GM18499 (cell line): ENCODE measurements around the gene RIPOR1.
A peak's percentile ranks its signal among the peaks of the same experiment; 100 is the strongest.
"Not testable (repeated sequence)": the region's sequence is repeated elsewhere in the genome, so short reads cannot be mapped to it uniquely, and the experiment has no call there.

Source experiments
- ATAC-seq: cut with Tn5 transposase; IDR thresholded peaks from one replicate; pipeline ENCODE4 v1.9.1; 2021; ENCODE audit warnings: moderate number of reproducible peaks; ENCODE audit not compliant: insufficient read depth, unreplicated experiment

RIPOR1 gene, protein sequence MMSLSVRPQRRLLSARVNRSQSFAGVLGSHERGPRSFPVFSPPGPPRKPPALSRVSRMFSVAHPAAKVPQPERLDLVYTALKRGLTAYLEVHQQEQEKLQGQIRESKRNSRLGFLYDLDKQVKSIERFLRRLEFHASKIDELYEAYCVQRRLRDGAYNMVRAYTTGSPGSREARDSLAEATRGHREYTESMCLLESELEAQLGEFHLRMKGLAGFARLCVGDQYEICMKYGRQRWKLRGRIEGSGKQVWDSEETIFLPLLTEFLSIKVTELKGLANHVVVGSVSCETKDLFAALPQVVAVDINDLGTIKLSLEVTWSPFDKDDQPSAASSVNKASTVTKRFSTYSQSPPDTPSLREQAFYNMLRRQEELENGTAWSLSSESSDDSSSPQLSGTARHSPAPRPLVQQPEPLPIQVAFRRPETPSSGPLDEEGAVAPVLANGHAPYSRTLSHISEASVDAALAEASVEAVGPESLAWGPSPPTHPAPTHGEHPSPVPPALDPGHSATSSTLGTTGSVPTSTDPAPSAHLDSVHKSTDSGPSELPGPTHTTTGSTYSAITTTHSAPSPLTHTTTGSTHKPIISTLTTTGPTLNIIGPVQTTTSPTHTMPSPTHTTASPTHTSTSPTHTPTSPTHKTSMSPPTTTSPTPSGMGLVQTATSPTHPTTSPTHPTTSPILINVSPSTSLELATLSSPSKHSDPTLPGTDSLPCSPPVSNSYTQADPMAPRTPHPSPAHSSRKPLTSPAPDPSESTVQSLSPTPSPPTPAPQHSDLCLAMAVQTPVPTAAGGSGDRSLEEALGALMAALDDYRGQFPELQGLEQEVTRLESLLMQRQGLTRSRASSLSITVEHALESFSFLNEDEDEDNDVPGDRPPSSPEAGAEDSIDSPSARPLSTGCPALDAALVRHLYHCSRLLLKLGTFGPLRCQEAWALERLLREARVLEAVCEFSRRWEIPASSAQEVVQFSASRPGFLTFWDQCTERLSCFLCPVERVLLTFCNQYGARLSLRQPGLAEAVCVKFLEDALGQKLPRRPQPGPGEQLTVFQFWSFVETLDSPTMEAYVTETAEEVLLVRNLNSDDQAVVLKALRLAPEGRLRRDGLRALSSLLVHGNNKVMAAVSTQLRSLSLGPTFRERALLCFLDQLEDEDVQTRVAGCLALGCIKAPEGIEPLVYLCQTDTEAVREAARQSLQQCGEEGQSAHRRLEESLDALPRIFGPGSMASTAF

DNA sequence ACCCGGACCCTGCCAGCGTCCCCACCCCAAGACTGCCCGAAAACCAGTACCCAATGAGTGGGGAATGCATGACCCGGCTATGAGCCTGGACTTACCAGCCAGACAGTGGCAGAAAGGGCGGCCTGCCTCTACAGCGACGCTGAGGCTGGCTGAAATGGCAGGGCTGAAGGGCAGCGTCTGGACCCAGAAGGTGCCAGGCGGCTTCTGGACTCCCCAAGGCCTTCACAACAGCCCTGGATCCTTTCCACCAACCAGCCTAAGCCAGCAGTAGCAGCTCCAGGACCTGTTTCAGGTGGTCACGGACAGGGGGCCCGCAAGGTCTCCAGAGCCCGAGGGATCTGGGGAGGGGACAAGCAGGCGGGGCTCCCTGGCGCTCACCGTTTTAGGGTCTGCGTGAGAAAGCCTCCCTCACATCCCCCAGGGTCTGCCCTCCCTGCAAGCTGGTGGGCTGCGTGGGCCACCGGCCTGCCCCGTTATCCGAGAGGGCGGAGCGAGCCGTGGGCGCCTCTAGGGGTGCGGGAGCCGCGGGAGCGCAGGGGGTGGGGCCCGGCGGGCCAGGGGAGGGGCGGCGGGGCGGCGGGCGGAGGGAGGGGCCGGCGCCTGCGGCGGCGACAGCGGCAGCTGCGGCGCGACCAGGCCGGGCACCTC lies at the start of gene RIPOR1:
Gene RIPOR1, plus strand, starts transcription at position 608 of the 648 bp plus-strand sequence. CDS start 9,618 bp downstream, outside the sequence.
- no peak for ATAC-seq

DNA sequence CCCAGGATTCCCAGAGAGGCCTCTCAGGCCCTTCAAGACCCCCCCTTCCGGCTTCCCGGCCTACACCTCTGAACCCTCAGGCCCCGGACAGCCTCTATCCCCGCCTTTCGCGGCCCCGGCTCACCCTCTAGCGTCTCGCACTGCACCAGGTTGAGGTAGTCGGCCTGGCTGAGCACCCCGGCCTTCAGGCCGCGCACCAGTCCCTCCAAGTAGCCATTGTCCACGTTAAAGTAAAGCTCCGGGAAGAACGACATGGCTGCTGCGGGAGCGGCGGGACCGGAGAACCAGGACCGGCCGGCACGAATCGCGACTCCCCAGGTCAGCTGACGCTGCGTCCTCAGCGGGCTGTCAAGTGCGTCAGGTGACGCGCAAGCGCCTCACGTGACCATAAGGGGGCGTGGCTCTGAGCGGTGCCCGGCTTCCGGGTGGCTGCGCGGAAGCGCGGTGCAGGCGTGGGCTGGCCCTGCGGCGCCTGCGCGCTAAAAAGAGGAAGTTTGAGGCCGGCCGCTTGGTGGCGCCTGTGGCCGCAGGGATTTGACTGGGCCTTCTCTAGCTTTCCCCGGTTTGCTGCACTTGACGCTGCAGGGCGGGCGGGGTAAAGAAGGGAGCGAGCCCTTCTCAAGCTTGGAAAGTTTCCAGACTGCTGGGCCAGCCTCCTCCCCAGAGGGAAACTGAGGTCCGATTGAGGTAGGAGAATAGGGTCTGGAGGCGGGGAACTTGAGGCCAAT lies 47.6 kb upstream of the RIPOR1 start, which contains the start of gene ATP6V0D1:
Gene ATP6V0D1, minus strand, starts transcription at position 325 of the 728 bp plus-strand sequence. Its CDS starts 71 bp downstream, at position 254.
- peak; percentile 92 for ATAC-seq

DNA sequence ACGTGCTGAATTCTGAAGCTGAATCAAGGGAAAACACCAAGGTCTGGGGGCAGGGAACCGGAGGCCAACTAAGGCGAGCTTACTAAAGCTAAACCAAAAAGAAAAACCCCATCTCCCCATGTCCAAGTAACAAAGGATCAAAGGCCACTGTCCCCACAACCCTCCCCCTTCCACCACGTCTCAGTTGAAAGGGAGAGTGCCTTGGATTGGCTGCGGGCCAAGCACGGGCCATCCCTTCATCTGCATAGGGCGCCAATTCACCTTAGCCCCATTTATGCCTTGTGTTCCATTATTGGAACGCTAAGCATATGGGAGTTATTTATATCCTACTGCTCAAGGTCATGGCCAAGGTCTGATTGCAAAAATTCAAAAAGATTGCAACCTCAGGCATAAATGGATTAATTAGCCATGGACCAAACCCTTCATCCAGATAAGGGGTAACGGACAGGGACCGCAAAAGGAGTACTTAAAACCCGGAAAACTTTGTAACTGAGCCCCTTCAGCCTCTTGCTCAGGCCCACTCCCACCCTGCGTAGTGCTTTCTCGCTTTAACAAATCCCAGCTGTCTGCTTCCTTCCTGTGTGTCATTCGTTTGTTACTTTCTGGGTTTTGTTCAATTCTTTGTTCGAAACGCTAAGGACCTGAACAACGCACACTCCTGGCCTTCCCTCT lies 46.9 kb upstream of the RIPOR1 start:
- ATAC-seq = no peak

DNA sequence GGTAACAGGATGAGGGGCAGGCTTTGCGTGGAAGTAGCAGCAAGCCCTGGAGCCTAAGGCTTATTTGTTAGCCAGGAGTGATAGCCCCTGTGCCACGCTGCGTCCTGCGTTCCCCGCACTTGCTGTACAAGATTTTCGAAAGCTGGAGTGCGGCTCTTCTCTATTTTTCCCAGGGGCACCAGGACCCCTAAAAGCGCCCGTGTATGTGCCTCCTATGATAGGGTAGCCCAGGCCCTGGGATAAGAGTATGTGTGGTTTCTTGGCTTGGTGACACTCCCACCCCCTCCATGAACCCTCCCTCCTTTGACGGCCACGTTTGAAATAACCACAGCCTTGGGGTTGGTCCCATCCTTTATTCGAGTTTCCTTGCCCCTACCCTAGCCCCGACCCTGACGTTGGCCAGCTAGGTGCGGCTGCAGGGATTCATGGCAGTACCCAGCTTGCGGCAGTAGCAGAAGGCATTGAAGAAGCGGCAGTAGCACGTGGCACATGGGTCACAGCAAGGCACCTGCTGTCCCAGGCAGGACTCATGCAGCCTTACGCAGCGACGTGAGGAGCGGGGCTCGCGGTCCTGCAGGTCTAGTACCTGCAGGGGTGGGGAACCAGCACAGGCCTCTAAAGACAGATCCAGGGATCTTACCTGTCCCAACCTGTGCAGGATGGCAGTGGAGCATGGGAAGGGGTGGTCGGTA lies 46.2 kb upstream of the RIPOR1 start:
- no peak for ATAC-seq

DNA sequence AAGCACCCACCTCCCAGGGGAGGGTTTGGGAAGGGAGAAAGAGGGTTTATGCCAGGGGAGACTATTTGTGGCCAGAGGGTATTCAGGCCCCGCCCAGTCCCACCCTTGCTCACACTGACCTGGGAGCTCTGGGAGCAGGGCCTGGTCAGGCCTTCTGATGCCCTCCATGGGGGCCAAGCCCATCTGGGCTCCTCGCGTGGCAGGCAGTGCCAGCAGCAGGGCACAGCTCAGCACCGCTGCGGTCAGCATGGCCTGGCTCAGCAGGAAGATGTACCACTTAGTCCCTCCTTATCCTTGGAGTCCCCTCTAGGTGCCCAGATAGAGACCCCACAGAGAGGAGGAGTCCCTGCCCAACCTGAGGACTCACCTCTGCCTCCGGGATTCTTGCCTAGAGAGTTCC lies 45.5 kb upstream of the RIPOR1 start, which contains the start of gene AGRP:
Gene AGRP, minus strand, starts transcription at position 398 of the 400 bp plus-strand sequence. Its CDS starts 149 bp downstream, at position 249.
- no peak for ATAC-seq

DNA sequence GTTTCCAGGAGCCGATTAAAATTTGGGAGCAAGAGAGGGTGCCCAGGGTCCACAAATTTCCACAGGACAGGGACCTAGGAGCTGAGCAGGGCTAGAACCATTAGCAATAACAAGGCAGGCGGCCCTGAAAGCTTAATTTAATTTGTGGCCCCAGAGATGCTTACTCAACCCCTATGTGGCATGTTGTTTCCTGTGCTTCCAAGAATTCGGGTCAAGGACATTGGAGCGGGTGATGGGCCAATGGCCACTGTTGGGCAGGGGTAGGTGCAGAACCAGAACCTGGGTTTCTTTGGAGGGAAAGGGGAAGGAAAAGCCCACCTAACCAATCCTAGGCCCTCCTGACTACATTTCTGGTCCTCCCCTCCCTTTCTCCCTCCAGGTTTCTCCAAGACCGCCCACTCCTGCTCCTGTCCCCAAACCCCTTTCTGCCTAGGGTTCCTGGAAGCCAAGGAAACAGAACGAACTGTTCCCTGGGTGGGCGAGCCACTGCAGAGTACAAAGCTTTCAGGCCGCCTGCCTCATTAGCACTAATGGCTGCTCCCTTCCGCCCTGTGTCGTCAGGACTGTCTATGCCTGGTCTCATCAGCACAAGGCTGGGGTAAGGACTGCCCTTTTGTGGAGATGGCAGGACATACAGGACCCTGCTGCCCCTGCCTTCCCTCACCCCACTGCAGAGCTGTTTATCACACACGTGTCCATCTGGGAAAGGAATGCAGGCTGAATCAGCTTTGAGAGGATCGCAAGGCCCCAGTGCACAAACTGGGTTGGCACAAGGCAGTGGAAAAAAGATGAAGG lies 44.7 kb upstream of the RIPOR1 start:
- ATAC-seq = no peak

DNA sequence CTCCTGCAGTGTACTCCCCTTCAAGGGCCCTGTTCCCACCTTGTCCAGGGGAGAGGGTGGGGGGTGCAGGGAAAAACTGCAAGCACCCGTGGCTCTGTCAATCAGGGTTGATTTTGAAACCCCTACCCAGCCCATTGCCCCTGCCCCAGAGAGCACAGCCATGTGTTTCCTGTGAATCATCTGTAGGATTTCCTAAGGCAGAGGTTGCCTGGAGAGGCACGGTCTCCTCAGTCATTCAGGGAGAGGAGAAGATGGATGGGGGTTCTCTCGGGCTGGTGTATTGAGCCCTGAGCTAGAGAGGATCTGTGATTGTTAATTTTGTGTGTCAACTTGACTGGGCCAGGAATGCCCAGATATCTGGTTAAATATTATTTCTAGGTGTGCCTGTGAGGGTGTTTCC lies 41.8 kb upstream of the RIPOR1 start:
- no peak for ATAC-seq

DNA sequence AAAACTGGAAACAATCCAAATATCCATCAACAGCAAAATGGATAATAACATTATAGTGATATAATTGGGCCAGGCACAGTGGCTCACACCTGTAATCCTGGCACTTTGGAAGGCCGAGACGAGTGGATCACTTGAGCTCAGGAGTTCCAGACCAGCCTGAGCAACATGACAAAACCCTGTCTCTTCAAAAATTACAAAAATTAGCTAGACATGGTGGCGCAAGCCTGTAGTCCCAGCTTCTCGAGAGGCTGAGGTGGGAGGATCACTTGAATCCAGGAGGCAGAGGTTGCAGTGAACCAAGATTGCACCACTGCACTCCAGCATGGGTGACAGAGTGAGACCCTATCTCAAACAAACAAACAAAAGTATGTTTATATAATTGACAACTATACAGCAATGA lies 41.1 kb upstream of the RIPOR1 start:
- ATAC-seq = not testable (repeated sequence)

DNA sequence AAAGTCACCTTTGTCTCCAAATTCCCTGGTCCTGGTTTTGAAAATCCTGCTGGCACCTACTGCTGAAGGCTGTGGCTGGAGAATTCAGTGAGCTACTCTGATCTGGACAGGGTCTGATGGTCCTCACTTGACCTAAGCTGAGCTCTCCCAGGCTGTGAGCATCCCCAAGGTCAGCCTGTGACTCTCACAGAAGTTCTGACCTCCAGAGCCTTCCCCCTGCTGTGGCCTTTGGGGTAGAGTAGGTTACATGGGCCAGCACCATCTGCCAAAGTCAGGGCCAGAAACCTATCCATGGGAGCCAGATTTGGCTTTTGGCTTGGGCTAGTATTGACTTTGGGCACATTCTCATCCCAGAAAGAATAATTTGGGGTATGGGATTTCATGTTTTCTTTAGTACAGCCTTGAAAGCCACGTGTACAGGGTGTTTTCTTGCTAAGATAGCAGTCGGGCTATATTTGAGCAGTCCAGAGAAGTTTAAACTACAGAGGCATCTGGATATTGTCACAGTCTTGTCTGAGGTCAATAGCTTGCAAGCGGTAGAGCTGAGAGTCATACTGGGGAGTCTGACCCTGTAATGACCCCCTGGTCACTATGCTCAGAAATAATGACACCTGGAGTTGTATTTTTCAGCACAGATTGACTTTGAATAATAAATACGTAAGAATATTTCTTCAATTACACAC lies 39.1 kb upstream of the RIPOR1 start:
- no peak for ATAC-seq

DNA sequence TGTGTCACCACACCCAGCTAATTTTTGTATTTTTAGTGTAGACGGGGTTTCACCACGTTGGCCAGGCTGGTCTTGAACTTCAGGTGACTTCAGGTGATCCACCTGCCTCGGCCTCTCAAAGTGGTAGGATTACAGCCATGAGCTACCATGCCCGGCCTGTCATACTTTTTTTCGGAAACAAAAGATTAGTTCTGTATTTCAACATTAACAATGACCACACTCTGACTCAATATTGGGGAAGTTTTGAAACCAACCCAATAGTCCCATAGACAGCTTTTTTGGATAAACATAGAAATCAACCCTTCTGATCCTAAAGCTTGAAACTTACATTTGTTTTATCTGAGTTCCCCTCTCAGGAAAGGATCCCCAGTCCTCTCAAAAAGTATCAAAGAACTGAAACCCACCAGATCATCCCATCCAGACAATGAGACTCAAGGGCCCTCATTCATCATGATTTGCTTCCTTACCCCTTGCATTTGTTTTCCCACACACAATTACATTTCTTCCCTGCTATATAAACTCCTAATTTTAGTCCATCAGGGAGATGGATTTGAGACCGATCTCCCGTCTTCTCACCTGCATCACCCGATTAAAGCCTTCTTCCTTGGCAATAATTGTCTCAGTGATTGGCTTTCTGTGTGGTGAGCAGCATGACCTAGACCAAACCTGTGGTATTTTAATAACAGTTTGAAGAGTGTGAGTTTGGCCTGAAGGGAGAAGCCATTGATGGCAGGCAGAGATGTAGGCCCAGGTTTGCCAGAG lies 38.1 kb upstream of the RIPOR1 start:
- ATAC-seq = no peak

DNA sequence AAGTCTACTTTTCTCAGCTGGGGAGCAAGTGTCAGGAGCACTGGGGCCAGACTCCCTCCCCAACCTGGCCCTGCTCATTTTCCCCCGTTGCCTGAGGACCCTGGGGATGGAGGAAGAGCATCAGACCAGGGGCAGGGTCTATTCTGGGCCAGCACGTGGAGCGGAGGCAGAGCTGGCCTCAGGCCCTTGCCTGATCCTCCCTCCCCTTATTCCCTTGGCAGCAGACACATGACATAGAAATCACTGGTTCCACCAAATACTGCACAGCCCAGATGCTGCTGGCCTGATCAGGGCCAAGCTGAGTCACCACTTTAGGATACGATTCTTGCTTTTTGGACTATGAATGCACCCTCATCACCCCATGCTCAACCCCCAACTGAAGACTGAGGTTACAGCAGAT lies 29.5 kb upstream of the RIPOR1 start:
- no peak for ATAC-seq

DNA sequence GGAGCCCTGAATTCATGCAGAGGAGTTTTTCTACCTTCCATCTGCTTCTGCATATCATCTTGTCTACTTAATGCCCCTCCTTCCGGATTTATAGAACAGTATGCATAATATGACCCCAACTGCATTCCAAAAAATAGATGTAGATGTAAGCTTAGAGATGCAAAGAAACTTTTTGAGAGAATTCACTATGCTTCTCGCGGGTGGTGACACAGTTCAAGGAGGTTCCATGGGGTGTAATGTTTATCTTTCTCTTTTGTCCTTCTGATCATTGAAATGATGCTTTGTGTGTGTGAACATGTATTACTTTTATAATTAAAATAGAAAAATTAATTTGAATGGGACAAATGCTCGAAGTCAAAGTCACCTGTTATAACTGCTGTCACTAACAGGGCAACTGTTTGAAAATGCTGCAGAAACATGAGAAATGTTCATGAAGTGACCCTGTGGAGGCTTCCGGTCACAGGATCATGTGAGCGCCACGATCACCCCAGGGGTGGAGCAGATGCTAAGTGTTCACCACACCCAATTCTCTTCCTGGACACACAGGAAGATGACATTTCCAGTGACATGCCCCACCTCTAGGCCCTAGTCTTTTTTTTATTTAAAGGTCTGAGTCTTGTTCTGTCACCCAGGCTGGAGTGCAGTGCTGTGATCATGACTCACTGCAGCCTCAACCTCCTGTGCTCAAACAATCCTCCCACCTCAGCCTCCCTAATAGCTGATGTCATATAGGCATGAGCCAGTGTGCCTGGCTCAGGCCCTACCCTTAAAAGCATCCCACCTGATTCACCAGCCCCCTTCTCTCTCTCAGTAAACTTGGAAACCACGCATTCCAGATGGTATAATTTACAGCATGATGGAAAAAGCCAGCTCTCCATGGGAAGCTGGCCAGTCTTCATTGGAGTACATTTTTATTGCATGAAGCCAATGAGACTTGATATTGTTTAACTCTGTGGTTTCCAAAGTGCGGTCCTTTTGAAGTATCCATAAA lies 24.3 kb upstream of the RIPOR1 start:
- ATAC-seq = peak; percentile 46

DNA sequence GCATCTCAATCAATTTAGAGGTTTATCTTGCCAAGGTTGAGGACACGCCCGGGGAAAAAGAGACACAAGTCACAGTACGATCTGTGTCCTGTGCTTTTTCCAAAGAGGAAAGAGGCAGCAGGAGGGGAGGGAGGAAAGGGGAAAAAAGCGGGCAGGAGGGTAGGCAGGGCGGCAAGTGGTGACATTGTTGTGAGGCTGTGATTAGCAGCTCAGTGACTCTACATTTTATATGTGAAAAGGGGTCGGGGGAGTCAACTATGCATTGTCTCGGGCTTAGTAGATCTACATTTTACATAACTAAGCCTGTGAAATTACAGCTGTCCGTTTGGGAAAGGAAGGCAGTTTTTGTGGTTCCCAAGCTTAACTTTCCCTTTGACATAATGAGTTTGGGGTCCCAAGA lies 22.2 kb upstream of the RIPOR1 start:
- ATAC-seq = no peak

DNA sequence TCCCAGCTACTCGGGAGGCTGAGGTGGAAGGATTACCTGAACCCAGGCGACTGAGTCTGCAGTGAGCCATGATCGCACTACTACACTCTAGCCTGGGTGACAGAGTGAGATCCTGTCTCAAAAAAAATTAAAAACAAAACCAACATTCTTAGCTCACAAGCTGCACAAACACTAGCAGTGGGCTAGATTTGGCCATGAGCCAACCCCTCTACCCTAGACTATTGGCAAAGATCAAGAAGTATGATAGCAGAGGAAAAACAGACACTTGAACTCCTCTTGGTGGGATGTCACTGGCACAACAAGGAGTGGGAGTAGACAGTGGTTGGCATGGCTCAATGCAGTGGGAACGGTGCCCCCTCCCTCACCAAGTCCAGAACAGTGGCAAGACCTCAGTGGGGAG lies 19.6 kb upstream of the RIPOR1 start:
- no peak for ATAC-seq

DNA sequence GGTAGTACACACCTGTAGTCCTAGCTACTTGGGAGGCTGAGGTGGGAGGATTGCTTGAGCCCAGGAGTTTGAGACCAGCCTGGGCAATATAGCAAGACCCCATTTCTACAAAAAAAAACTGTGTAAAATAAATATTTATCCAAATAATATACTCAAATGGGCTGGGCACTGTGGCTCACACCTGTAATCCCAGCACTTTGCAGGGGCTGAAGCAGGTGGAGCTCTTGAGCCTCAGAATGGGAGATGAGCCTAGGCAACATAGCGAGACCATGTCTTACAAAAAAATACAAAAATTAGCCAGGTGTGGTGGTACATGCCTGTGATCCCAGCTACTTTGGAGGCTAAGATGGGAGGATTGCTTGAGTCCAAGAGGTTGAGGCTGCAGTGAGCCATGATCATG lies 14.7 kb upstream of the RIPOR1 start:
- not testable (repeated sequence) for ATAC-seq
